ENCODE results near the gene DBH.

Gene DBH

GRCh38 chr9:133643978-133644760, 8.0 kb downstream of the DBH start:
- DNase-seq (ENCODE audit: low spot score), result no peak

- no peak for DNase-seq (ENCODE audit: low spot score)
Observed at GRCh38 chr9:133645021-133645765, 9.0 kb downstream of the DBH start.

- DNase-seq (ENCODE audit: low spot score), result no peak
Observed at GRCh38 chr9:133647148-133647547, 11.0 kb downstream of the DBH start.

GRCh38 chr9:133647765-133648469, 11.8 kb downstream of the DBH start:
- no peak for DNase-seq (ENCODE audit: low spot score)

GRCh38 chr9:133649194-133649593, 13.0 kb downstream of the DBH start:
- no peak for DNase-seq (ENCODE audit: low spot score)

- DNase-seq (ENCODE audit: low spot score), result no peak
Observed at GRCh38 chr9:133650026-133650425, 13.9 kb downstream of the DBH start.

GRCh38 chr9:133653638-133654037, 17.5 kb downstream of the DBH start:
- no peak for DNase-seq (ENCODE audit: low spot score)

GRCh38 chr9:133654736-133655657, 18.8 kb downstream of the DBH start:
- DNase-seq (ENCODE audit: low spot score), result no peak

- no peak for DNase-seq (ENCODE audit: low spot score)
Observed at GRCh38 chr9:133655701-133656100, 19.5 kb downstream of the DBH start.

- DNase-seq (ENCODE audit: low spot score), result no peak
Observed at GRCh38 chr9:133656211-133657119, 20.3 kb downstream of the DBH start.

GRCh38 chr9:133657120-133657661, 21.0 kb downstream of the DBH start:
- peak; percentile 22 for DNase-seq (ENCODE audit: low spot score)

- DNase-seq (ENCODE audit: low spot score), result peak; percentile 31
Observed at GRCh38 chr9:133658442-133659431, 22.6 kb downstream of the DBH start.

GRCh38 chr9:133659516-133659915, 23.4 kb downstream of the DBH start:
- DNase-seq (ENCODE audit: low spot score), result no peak

- no peak for DNase-seq (ENCODE audit: low spot score)
Observed at GRCh38 chr9:133661846-133662540, 25.8 kb downstream of the DBH start.

- DNase-seq (ENCODE audit: low spot score), result no peak
Observed at GRCh38 chr9:133664173-133665050, 28.2 kb downstream of the DBH start.

GRCh38 chr9:133665096-133665495, 28.9 kb downstream of the DBH start:
- DNase-seq (ENCODE audit: low spot score), result no peak

- no peak for DNase-seq (ENCODE audit: low spot score)
Observed at GRCh38 chr9:133665535-133665934, 29.4 kb downstream of the DBH start.
